Measurements from ENCODE around the gene COX4I2.
A peak's percentile ranks its signal among the peaks of the same experiment; 100 is the strongest.

The COX4I2 gene

DNA sequence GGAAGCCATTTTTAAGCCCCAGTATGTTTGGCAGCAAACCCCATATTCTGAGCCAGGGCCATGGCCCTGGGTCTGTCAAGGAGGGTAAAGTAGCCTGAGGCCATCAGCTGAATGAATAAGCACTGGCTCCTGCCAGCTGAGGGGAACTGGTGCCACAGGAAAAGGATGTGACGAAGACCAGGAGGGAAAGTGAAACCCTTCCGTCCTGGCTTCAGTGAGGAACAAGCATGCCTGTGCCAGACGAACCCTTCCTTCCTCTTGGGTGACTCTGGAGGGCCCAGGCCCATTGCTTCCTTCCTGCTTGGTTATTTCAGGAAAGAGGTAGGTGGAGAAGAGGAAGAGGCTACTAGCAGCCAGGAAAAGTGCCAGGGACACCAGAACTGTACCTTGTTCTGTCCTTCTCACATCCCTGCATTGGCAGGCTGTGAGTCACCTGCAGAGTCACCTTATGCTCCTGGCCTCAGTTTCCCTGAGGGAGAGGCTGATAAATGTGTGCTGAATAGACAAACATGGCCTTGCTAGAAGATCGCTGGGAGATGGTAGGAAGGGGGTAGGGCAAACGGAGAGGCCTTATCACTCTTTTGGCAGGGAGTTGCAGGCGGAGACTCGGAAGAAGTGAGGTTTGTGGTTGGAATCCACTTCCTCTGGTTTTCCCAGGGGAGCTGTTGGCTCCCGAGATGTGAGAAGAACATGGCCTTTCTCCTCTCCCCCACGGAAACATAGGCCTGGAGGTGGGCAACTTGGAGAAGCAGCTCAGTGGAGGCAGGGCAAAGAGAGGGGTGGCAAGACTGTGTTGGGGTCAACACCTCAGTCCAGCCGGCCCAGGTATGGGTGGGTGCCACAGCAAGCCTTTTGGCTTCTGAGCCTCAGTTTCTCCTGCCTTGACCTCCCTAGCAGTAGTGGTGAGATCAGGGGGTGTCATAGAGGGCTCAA, 37.4 kb downstream of the COX4I2 start:
- no peaks in the 10 kb centered on the region for H3K27me3 ChIP-seq (replicated peaks; ENCODE audit: insufficient read depth, low read length)
- peaks cover 41% of the 10 kb centered on the region for H3F3A ChIP-seq (ENCODE audit: insufficient read depth, low read length)
- peaks cover 98% of the 10 kb centered on the region for H3K79me2 ChIP-seq (ENCODE audit: low read length)
- peak overlapping the region; percentile 68 for H3K4me2 ChIP-seq (ENCODE audit: low read depth, low read length)
- H3K9me3 ChIP-seq (replicated peaks; ENCODE audit: insufficient read depth, low read length): no peaks in the 10 kb centered on the region
- TF ChIP-seq EZH2phosphoT487 (IDR thresholded peaks at IDR 0.05; ENCODE audit: low read length): no peak
- no peak for TF ChIP-seq EZH2 (optimal IDR thresholded peaks at IDR 0.05; ENCODE audit: low read depth, low read length)
- TF ChIP-seq, protein P1, sequence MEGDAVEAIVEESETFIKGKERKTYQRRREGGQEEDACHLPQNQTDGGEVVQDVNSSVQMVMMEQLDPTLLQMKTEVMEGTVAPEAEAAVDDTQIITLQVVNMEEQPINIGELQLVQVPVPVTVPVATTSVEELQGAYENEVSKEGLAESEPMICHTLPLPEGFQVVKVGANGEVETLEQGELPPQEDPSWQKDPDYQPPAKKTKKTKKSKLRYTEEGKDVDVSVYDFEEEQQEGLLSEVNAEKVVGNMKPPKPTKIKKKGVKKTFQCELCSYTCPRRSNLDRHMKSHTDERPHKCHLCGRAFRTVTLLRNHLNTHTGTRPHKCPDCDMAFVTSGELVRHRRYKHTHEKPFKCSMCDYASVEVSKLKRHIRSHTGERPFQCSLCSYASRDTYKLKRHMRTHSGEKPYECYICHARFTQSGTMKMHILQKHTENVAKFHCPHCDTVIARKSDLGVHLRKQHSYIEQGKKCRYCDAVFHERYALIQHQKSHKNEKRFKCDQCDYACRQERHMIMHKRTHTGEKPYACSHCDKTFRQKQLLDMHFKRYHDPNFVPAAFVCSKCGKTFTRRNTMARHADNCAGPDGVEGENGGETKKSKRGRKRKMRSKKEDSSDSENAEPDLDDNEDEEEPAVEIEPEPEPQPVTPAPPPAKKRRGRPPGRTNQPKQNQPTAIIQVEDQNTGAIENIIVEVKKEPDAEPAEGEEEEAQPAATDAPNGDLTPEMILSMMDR (IDR thresholded peaks at IDR 0.05; ENCODE audit: low read length): no peak
- peak; percentile 60 for DNase-seq
- peaks cover 67% of the 10 kb centered on the region for H3K4me1 ChIP-seq (ENCODE audit: low read length)
- no peak overlapping the region for H2AFZ ChIP-seq (ENCODE audit: low read length)
- H4K20me1 ChIP-seq (ENCODE audit: insufficient read depth, low read length): no peaks in the 10 kb centered on the region
- H3K27ac ChIP-seq (ENCODE audit: low read length): peak overlapping the region; percentile 70
- no peaks in the 10 kb centered on the region for H3K9me2 ChIP-seq (replicated peaks; ENCODE audit: insufficient read depth, low read length)
- peak overlapping the region; percentile 33 for H3K9ac ChIP-seq (ENCODE audit: low read length)
- H3K4me3 ChIP-seq (ENCODE audit: low read length): peak overlapping the region; percentile 13
- 0 out of 2 replicates have a peak, but pooled peaks cover 14% of the 10 kb centered on the region for H3K36me3 ChIP-seq (replicated peaks; ENCODE audit: insufficient read depth, low read length)

DNA sequence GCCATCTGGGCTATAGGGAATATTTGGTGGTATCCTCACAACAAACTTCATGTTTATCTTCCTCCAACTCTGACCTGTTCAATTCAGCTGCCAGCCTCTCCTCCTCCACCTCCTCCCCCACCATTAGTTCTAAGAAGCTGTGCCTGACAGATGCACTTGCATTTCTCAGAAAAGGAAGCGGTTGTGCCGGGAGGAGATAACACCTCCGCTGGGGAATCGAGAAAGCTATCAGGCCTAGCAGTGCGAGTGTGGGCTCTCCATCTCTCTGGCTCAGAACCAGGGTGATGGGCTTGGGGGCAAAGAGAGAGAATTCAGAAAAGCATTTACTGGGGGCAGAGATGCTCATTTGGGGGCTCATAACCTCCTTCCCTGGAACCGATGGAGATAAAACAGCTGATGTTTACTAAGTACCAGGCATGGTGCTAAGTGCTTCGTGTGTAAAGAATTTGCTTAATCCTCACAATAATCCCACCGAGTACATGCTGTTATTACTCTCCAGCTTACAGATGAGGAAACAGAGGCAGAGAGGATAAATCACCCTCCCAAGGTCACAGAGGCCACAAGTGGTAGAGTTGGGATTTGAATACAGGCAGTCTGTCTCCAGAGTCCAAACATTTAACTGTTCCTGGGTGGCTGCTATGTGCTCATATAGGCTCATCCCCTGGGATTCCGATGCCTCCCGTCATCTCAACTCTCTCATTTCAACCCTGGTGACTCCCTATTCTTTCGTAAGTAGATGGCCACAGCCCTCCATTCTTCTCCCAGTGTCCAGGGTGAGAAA, 38.3 kb downstream of the COX4I2 start:
- Histone ChIP-seq H3K79me2 (ENCODE audit: low read length) (peaks cover 98% of the 10 kb centered on the region), H3K9ac (ENCODE audit: low read length) (peak overlapping the region; percentile 33; the same call in 1 of the 2 replicates), H3K27ac (ENCODE audit: low read length) (peak overlapping the region; percentile 70)

DNA sequence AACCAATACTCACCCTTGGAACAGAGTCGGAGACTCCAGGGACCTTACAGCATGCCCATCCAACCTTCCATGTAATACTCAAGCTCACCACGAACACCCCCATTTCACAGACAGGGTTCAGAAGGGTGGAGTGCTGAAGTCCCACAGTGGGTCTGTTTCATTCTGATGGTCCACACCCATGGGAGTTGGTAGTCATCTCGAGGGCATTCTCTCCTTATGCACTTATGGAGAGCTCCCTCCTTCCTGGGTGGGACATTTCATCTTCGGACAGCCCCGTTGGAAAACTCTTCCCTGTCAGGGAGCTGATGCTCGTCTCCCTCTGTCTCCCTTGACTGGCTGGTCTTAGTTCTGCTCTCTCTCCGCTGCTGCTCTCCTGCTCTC, 38.9 kb downstream of the COX4I2 start:
- TF ChIP-seq, protein P1 (IDR thresholded peaks at IDR 0.05; ENCODE audit: low read length): no peak
- TF ChIP-seq EZH2 (optimal IDR thresholded peaks at IDR 0.05; ENCODE audit: low read depth, low read length) (no peak), EZH2phosphoT487 (IDR thresholded peaks at IDR 0.05; ENCODE audit: low read length) (no peak)
- Histone ChIP-seq H3K9ac (ENCODE audit: low read length) (peak overlapping the region; percentile 33; the same call in 1 of the 2 replicates), H3K4me2 (ENCODE audit: low read depth, low read length) (peak overlapping the region; percentile 68), H4K20me1 (ENCODE audit: insufficient read depth, low read length) (no peaks in the 10 kb centered on the region), H3K27me3 (replicated peaks; ENCODE audit: insufficient read depth, low read length) (no peaks in the 10 kb centered on the region), H3K79me2 (ENCODE audit: low read length) (peaks cover 98% of the 10 kb centered on the region), H3K9me2 (replicated peaks; ENCODE audit: insufficient read depth, low read length) (no peaks in the 10 kb centered on the region), H3K4me3 (ENCODE audit: low read length) (peak overlapping the region; percentile 20; the same call in 1 of the 2 replicates), H3K36me3 (replicated peaks; ENCODE audit: insufficient read depth, low read length) (0 out of 2 replicates have a peak, but pooled peaks cover 13% of the 10 kb centered on the region), H3K9me3 (replicated peaks; ENCODE audit: insufficient read depth, low read length) (no peaks in the 10 kb centered on the region), H3K27ac (ENCODE audit: low read length) (peak overlapping the region; percentile 70; the same call in 1 of the 2 replicates), H3K4me1 (ENCODE audit: low read length) (peaks cover 78% of the 10 kb centered on the region), H2AFZ (ENCODE audit: low read length) (no peak overlapping the region), H3F3A (ENCODE audit: insufficient read depth, low read length) (peaks cover 51% of the 10 kb centered on the region)
- DNase-seq: no peak

More for the DNA sequence above, 38.3 kb downstream of the COX4I2 start:
- H3K9me3 ChIP-seq (replicated peaks; ENCODE audit: insufficient read depth, low read length): no peaks in the 10 kb centered on the region
- TF ChIP-seq, protein P1 (IDR thresholded peaks at IDR 0.05; ENCODE audit: low read length): no peak
- TF ChIP-seq EZH2 (optimal IDR thresholded peaks at IDR 0.05; ENCODE audit: low read depth, low read length): no peak
- TF ChIP-seq EZH2phosphoT487 (IDR thresholded peaks at IDR 0.05; ENCODE audit: low read length): no peak
- H3K9me2 ChIP-seq (replicated peaks; ENCODE audit: insufficient read depth, low read length): no peaks in the 10 kb centered on the region
- H3K36me3 ChIP-seq (replicated peaks; ENCODE audit: insufficient read depth, low read length): 0 out of 2 replicates have a peak, but pooled peaks cover 11% of the 10 kb centered on the region
- peaks cover 72% of the 10 kb centered on the region for H3K4me1 ChIP-seq (ENCODE audit: low read length)
- peaks cover 48% of the 10 kb centered on the region for H3F3A ChIP-seq (ENCODE audit: insufficient read depth, low read length)
- peak; percentile 77 for DNase-seq
- no peaks in the 10 kb centered on the region for H3K27me3 ChIP-seq (replicated peaks; ENCODE audit: insufficient read depth, low read length)
- H4K20me1 ChIP-seq (ENCODE audit: insufficient read depth, low read length): no peaks in the 10 kb centered on the region
- peak overlapping the region; percentile 68 for H3K4me2 ChIP-seq (ENCODE audit: low read depth, low read length)
- H3K4me3 ChIP-seq (ENCODE audit: low read length): peak overlapping the region; percentile 20; the same call in 1 of the 2 replicates
- H2AFZ ChIP-seq (ENCODE audit: low read length): no peak overlapping the region

Data from MM.1S (cell line).